Ishikawa (cell line): Measurements from ENCODE around the gene STARD10.

Experiments
- CEBPB ChIP-seq: IDR thresholded peaks from 2 replicates; pipeline ENCODE4 v1.6.1; 2012
- CREB1 ChIP-seq: IDR thresholded peaks from 2 replicates; pipeline ENCODE4 v1.6.1; 2012; ENCODE audit warnings: low read depth
- EGR1 ChIP-seq: IDR thresholded peaks from 2 replicates; pipeline ENCODE4 v1.6.1; 2012
- EP300 ChIP-seq: IDR thresholded peaks from 2 replicates; pipeline ENCODE4 v1.6.1; 2012; ENCODE audit warnings: borderline replicate concordance
- FOXM1 ChIP-seq: IDR thresholded peaks from 2 replicates; pipeline ENCODE4 v1.6.1; 2012; ENCODE audit warnings: low read depth, borderline replicate concordance
- NFIC ChIP-seq: IDR thresholded peaks from 2 replicates; pipeline ENCODE4 v1.6.1; 2012
- RAD21 ChIP-seq: IDR thresholded peaks from 2 replicates; pipeline ENCODE4 v1.6.1; 2012; ENCODE audit warnings: low read depth
- TAF1 ChIP-seq: IDR thresholded peaks from 2 replicates; pipeline ENCODE4 v1.6.1; 2012; ENCODE audit warnings: low read depth, mild to moderate bottlenecking
- TCF12 ChIP-seq: IDR thresholded peaks from 2 replicates; pipeline ENCODE4 v1.6.1; 2012; ENCODE audit warnings: low read depth
- TEAD4 ChIP-seq: IDR thresholded peaks from 2 replicates; pipeline ENCODE4 v1.6.1; 2012
- YY1 ChIP-seq: IDR thresholded peaks from 2 replicates; pipeline ENCODE4 v1.6.1; 2012; ENCODE audit warnings: low read depth
- ZBTB7A ChIP-seq: IDR thresholded peaks from 2 replicates; pipeline ENCODE4 v1.6.1; 2012; ENCODE audit warnings: low read depth
- TF ChIP-seq, protein P1 (sequence below): IDR thresholded peaks from 2 replicates; pipeline ENCODE4 v1.6.1; 2012
- TF ChIP-seq, protein P2 (sequence below): IDR thresholded peaks from 2 replicates; pipeline ENCODE4 v1.6.1; 2012; ENCODE audit warnings: low read depth, mild to moderate bottlenecking
- TF ChIP-seq, protein P3 (sequence below): IDR thresholded peaks from 2 replicates; pipeline ENCODE4 v1.6.1; 2012

Gene STARD10

DNA sequence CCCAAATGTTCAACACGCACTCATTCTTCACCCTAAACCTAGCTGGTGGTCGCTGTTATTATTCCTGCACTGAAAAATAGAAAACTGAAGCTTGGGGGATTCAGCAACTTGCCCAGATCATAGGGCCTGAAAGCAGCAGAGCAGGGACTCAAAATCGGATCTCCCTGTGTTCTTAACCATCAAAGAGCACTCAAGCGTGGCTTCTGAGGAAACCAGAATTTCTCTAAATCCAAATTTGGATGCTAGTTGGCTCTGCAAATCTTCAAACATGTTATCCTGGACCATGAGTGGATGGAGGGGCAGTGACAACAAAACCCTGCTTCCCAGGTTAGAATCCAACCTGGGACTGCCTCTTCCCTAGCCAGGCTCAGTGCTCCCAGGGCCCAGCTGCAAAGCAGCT is 30.0 kb downstream of the STARD10 start:
- no peak for TF ChIP-seq NFIC
- no peak for TF ChIP-seq EP300
- TF ChIP-seq EGR1: no peak
- TF ChIP-seq TCF12: no peak
- no peak for TF ChIP-seq CREB1
- TF ChIP-seq, protein P1, sequence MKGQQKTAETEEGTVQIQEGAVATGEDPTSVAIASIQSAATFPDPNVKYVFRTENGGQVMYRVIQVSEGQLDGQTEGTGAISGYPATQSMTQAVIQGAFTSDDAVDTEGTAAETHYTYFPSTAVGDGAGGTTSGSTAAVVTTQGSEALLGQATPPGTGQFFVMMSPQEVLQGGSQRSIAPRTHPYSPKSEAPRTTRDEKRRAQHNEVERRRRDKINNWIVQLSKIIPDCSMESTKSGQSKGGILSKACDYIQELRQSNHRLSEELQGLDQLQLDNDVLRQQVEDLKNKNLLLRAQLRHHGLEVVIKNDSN: no peak

DNA sequence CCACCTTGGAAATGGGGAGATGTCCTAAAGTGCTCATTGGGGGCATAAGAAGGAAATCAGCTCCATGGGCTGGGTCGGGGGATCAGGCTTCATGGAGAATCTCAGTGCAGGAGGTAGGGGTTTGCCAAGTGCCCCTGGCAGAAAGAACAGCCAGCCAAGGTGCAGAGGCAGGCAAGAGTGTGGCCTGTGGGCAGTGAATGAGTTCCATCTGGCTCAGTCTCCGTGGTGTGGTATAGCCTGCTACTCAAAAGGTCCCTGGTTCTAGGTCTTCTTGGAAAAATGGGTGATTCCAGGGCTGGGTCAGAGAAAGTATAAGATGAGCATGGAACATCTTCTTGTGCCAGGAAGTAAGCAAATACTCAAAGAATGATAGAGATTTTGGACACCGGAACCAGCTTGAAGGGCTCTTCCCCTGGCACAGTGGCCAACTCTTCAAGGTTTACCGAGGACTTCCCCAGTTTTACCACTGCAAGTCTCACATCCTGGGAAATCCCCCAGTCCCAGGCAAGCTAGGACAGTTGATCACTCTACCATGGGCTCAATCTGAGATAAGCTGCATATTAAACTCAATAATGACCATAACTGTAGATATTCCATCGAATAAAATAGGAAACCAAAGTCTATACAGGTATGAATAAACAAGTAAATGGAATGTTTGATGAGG is 31.1 kb downstream of the STARD10 start:
- TF ChIP-seq, protein P1: no peak
- TF ChIP-seq YY1 (no peak), ZBTB7A (no peak), EGR1 (no peak), RAD21 (no peak), FOXM1 (no peak), CEBPB (no peak)
- TF ChIP-seq, protein P2, sequence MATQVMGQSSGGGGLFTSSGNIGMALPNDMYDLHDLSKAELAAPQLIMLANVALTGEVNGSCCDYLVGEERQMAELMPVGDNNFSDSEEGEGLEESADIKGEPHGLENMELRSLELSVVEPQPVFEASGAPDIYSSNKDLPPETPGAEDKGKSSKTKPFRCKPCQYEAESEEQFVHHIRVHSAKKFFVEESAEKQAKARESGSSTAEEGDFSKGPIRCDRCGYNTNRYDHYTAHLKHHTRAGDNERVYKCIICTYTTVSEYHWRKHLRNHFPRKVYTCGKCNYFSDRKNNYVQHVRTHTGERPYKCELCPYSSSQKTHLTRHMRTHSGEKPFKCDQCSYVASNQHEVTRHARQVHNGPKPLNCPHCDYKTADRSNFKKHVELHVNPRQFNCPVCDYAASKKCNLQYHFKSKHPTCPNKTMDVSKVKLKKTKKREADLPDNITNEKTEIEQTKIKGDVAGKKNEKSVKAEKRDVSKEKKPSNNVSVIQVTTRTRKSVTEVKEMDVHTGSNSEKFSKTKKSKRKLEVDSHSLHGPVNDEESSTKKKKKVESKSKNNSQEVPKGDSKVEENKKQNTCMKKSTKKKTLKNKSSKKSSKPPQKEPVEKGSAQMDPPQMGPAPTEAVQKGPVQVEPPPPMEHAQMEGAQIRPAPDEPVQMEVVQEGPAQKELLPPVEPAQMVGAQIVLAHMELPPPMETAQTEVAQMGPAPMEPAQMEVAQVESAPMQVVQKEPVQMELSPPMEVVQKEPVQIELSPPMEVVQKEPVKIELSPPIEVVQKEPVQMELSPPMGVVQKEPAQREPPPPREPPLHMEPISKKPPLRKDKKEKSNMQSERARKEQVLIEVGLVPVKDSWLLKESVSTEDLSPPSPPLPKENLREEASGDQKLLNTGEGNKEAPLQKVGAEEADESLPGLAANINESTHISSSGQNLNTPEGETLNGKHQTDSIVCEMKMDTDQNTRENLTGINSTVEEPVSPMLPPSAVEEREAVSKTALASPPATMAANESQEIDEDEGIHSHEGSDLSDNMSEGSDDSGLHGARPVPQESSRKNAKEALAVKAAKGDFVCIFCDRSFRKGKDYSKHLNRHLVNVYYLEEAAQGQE: no peak

DNA sequence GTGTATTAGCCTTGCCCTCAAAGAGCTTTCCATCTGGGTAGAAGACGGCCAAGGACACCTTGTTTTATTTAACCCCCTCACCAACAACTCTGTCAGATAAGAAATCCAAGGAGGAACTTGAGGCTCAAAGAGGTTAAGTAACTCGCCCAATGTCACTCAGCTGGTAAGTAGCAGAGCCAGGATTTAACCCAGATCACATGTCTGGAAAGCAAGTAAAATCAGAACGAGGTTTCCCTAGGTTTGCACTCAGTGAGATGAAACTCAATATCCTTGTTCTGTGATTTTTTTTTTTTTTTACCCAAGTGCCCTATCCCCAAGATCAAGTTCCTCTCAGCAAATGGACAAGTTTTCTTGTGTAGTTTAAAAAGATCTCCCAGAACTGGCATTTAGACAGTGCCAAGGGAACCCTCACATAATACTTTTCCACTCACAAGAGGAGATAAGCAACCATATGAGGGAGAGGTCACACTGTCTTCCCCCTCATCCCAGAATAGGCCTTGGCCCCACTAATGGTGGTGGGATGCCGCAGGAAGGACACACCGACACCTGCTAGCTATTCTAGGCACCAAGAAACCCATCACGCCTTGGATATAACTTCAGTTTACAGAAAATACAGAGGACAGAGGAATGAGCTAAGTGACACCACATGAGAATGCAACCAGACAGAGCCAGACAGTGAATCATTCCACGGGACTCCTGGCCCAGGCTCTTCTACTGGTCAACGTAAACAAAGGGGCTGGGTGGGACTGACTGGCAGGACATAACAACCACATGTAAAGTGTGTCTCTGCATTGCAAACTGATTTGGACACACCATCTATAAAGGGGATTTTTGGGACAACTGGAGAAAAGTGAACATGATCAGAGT is 33.1 kb downstream of the STARD10 start:
- TF ChIP-seq EGR1: no peak
- TF ChIP-seq, protein P3, sequence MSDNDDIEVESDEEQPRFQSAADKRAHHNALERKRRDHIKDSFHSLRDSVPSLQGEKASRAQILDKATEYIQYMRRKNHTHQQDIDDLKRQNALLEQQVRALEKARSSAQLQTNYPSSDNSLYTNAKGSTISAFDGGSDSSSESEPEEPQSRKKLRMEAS: no peak
- no peak for TF ChIP-seq RAD21
- TF ChIP-seq, protein P2: no peak
- no peak for TF ChIP-seq CEBPB
- TF ChIP-seq TAF1: no peak
- no peak for TF ChIP-seq TCF12
- no peak for TF ChIP-seq EP300
- no peak for TF ChIP-seq TEAD4
- no peak for TF ChIP-seq ZBTB7A
- no peak for TF ChIP-seq NFIC
- TF ChIP-seq FOXM1: no peak
- TF ChIP-seq, protein P1: no peak
- TF ChIP-seq CREB1: no peak
- TF ChIP-seq YY1: no peak

DNA sequence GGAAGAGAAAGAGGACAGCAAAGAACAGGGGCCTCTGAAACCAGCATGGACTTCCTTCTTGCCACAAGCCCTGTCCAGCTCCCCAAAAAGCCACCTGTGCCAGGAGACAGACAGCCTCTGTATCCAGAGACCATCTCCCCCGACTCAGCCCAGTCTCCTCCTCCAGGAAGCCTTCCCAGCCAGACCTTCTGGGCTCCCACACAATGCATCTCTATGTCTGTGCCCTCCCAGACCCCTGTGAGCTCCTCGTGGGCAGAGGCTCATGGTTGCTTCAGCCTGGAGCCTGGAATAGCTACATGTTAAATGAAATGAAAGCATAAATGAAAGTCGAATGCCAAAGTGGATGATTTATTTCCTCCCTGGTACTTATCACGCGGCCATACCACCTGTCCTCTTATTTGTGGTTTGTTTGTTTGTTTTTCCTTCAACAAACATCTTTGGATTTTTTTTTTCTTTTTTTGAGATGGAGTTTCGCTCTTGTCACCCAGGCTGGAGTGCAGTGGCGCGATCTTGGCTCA is 34.3 kb downstream of the STARD10 start:
- TF ChIP-seq TAF1 (no peak), YY1 (no peak), TEAD4 (no peak), TCF12 (no peak)

DNA sequence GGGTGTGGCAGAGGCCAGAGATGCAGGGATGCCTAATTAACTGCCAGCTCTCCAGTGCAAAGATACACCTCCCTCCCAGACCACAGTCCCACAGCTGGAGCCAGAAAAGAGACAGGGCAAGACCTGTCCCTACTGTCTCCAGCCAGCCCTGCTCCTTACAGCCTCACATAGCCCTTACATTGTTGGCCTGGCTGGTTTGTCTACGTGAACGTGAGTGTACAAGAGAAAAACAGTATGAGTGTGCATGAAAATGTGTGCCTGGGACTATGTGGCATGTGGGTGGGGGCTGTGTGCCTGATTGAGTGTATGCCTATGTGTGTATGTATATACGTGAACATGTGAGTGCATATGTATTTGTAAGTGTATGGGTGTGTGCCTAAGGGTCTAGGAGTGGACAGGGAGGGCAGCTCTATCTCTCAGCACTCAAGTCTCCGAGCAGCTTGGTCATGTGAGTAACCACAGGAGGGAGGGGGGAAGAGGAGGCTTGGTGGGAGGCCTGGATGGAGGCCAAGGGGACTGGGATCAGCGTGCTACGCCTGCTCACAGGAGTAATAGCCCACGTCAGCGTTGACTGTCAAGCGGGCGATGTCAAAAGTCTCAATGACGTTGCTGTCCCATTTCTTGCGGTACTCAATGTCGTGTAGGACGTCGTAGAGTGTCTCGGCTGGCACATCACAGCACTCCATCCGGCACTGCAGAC is 35.0 kb downstream of the STARD10 start:
- no peak for TF ChIP-seq EGR1
- TF ChIP-seq, protein P2: no peak
- no peak for TF ChIP-seq RAD21
